ENCODE measurements around the gene SLC22A7. TPM values are rescaled to one million over a fixed set of nuclear protein-coding genes. Genes with fewer than 3 reads are reported as not detected.
A peak's percentile ranks its signal among the peaks of the same experiment; 100 is the strongest.

The SLC22A7 gene
- total and polyA plus RNA-seq, 2 experiments from 2014 or later = 0.31 TPM; not detected in 1

DNA sequence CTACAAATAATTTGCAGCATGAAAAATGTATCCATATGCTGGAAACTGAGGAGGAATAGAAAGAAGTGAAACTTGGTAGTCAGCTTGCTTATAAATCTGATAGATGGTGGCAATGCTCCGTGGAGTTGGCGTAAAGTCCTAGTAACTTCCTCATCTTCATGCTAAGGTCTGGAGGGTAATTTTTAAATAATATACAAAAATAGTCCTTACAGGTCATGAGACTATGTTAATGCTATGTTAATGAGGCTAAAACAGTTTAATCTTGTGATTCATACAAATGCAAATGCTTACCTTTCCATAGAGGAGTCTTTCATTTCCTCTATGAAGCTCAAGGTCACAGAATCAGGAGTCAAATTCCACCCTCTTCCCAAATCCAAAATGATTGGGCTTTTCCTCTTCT, 20.0 kb downstream of the SLC22A7 start:
- H3K36me3 Mint-ChIP-seq (ENCODE audit: low read depth) = no peaks in the 10 kb centered on the region
- peak overlapping the region; percentile 56; the same call in 1 of the 2 replicates for H3K27ac Mint-ChIP-seq
- H3K4me1 Mint-ChIP-seq = peaks cover 18% of the 10 kb centered on the region
- H3K79me2 ChIP-seq (replicated peaks; ENCODE audit: insufficient read depth) = no peaks in the 10 kb centered on the region
- no peaks in the 10 kb centered on the region for H3K36me3 ChIP-seq (ENCODE audit: insufficient read depth)
- no peaks in the 10 kb centered on the region for H3K27me3 ChIP-seq (ENCODE audit: insufficient read depth)
- peak overlapping the region; percentile 68 for H3K4me2 ChIP-seq
- no peaks in the 10 kb centered on the region for H4K20me1 ChIP-seq (replicated peaks; ENCODE audit: insufficient read depth)
- no peak overlapping the region for H3K4me3 Mint-ChIP-seq
- DNase-seq (ENCODE audit: low spot score) = no peak
- no peak overlapping the region for H2AFZ ChIP-seq
- peaks cover 13% of the 10 kb centered on the region for H3K4me1 ChIP-seq (ENCODE audit: insufficient read depth)
- TF ChIP-seq, protein P1, sequence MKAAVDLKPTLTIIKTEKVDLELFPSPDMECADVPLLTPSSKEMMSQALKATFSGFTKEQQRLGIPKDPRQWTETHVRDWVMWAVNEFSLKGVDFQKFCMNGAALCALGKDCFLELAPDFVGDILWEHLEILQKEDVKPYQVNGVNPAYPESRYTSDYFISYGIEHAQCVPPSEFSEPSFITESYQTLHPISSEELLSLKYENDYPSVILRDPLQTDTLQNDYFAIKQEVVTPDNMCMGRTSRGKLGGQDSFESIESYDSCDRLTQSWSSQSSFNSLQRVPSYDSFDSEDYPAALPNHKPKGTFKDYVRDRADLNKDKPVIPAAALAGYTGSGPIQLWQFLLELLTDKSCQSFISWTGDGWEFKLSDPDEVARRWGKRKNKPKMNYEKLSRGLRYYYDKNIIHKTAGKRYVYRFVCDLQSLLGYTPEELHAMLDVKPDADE (IDR thresholded peaks at IDR 0.05) = no peak
- TF ChIP-seq CREB1 (CRISPR knock-in tag; IDR thresholded peaks at IDR 0.05; ENCODE audit: low read depth) (no peak), STAT1 (IDR thresholded peaks at IDR 0.05; ENCODE audit: unreplicated experiment) (no peak), NANOG (IDR thresholded peaks at IDR 0.05; ENCODE audit: borderline replicate concordance) (no peak), EZH2 (IDR thresholded peaks at IDR 0.05; ENCODE audit: low read depth, unreplicated experiment) (no peak), JUNB (IDR thresholded peaks at IDR 0.05; ENCODE audit: unreplicated experiment) (no peak), ZNF331 (CRISPR knock-in tag; IDR thresholded peaks at IDR 0.05; ENCODE audit: low read depth) (no peak), ZNF114 (CRISPR knock-in tag; IDR thresholded peaks at IDR 0.05) (no peak), EZH2phosphoT487 (IDR thresholded peaks at IDR 0.05; ENCODE audit: unreplicated experiment) (no peak), POLR2AphosphoS5 (IDR thresholded peaks at IDR 0.05; ENCODE audit: low read depth) (no peak)
- TF ChIP-seq, protein P2, sequence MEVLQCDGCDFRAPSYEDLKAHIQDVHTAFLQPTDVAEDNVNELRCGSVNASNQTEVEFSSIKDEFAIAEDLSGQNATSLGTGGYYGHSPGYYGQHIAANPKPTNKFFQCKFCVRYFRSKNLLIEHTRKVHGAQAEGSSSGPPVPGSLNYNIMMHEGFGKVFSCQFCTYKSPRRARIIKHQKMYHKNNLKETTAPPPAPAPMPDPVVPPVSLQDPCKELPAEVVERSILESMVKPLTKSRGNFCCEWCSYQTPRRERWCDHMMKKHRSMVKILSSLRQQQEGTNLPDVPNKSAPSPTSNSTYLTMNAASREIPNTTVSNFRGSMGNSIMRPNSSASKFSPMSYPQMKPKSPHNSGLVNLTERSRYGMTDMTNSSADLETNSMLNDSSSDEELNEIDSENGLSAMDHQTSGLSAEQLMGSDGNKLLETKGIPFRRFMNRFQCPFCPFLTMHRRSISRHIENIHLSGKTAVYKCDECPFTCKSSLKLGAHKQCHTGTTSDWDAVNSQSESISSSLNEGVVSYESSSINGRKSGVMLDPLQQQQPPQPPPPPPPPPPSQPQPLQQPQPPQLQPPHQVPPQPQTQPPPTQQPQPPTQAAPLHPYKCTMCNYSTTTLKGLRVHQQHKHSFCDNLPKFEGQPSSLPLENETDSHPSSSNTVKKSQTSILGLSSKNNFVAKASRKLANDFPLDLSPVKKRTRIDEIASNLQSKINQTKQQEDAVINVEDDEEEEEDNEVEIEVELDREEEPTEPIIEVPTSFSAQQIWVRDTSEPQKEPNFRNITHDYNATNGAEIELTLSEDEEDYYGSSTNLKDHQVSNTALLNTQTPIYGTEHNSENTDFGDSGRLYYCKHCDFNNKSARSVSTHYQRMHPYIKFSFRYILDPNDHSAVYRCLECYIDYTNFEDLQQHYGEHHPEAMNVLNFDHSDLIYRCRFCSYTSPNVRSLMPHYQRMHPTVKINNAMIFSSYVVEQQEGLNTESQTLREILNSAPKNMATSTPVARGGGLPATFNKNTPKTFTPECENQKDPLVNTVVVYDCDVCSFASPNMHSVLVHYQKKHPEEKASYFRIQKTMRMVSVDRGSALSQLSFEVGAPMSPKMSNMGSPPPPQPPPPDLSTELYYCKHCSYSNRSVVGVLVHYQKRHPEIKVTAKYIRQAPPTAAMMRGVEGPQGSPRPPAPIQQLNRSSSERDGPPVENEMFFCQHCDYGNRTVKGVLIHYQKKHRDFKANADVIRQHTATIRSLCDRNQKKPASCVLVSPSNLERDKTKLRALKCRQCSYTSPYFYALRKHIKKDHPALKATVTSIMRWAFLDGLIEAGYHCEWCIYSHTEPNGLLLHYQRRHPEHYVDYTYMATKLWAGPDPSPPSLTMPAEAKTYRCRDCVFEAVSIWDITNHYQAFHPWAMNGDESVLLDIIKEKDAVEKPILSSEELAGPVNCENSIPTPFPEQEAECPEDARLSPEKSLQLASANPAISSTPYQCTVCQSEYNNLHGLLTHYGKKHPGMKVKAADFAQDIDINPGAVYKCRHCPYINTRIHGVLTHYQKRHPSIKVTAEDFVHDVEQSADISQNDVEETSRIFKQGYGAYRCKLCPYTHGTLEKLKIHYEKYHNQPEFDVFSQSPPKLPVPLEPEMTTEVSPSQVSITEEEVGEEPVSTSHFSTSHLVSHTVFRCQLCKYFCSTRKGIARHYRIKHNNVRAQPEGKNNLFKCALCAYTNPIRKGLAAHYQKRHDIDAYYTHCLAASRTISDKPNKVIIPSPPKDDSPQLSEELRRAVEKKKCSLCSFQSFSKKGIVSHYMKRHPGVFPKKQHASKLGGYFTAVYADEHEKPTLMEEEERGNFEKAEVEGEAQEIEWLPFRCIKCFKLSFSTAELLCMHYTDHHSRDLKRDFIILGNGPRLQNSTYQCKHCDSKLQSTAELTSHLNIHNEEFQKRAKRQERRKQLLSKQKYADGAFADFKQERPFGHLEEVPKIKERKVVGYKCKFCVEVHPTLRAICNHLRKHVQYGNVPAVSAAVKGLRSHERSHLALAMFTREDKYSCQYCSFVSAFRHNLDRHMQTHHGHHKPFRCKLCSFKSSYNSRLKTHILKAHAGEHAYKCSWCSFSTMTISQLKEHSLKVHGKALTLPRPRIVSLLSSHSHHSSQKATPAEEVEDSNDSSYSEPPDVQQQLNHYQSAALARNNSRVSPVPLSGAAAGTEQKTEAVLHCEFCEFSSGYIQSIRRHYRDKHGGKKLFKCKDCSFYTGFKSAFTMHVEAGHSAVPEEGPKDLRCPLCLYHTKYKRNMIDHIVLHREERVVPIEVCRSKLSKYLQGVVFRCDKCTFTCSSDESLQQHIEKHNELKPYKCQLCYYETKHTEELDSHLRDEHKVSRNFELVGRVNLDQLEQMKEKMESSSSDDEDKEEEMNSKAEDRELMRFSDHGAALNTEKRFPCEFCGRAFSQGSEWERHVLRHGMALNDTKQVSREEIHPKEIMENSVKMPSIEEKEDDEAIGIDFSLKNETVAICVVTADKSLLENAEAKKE (CRISPR knock-in tag; IDR thresholded peaks at IDR 0.05) = no peak
- TF ChIP-seq, protein P3, sequence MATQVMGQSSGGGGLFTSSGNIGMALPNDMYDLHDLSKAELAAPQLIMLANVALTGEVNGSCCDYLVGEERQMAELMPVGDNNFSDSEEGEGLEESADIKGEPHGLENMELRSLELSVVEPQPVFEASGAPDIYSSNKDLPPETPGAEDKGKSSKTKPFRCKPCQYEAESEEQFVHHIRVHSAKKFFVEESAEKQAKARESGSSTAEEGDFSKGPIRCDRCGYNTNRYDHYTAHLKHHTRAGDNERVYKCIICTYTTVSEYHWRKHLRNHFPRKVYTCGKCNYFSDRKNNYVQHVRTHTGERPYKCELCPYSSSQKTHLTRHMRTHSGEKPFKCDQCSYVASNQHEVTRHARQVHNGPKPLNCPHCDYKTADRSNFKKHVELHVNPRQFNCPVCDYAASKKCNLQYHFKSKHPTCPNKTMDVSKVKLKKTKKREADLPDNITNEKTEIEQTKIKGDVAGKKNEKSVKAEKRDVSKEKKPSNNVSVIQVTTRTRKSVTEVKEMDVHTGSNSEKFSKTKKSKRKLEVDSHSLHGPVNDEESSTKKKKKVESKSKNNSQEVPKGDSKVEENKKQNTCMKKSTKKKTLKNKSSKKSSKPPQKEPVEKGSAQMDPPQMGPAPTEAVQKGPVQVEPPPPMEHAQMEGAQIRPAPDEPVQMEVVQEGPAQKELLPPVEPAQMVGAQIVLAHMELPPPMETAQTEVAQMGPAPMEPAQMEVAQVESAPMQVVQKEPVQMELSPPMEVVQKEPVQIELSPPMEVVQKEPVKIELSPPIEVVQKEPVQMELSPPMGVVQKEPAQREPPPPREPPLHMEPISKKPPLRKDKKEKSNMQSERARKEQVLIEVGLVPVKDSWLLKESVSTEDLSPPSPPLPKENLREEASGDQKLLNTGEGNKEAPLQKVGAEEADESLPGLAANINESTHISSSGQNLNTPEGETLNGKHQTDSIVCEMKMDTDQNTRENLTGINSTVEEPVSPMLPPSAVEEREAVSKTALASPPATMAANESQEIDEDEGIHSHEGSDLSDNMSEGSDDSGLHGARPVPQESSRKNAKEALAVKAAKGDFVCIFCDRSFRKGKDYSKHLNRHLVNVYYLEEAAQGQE (IDR thresholded peaks at IDR 0.05; ENCODE audit: unreplicated experiment) = no peak
- TF ChIP-seq, protein P4, sequence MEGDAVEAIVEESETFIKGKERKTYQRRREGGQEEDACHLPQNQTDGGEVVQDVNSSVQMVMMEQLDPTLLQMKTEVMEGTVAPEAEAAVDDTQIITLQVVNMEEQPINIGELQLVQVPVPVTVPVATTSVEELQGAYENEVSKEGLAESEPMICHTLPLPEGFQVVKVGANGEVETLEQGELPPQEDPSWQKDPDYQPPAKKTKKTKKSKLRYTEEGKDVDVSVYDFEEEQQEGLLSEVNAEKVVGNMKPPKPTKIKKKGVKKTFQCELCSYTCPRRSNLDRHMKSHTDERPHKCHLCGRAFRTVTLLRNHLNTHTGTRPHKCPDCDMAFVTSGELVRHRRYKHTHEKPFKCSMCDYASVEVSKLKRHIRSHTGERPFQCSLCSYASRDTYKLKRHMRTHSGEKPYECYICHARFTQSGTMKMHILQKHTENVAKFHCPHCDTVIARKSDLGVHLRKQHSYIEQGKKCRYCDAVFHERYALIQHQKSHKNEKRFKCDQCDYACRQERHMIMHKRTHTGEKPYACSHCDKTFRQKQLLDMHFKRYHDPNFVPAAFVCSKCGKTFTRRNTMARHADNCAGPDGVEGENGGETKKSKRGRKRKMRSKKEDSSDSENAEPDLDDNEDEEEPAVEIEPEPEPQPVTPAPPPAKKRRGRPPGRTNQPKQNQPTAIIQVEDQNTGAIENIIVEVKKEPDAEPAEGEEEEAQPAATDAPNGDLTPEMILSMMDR (conservative IDR thresholded peaks at IDR 0.05; ENCODE audit: low read depth in 2 of 2) = no peak
- no peaks in the 10 kb centered on the region; the same call in 1 of the 2 replicates for H3K9me2 ChIP-seq (ENCODE audit: insufficient read depth)
- H3K27me3 Mint-ChIP-seq (ENCODE audit: insufficient read depth, low read depth, poor library complexity) = no peaks in the 10 kb centered on the region
- no peak overlapping the region for H3K4me3 ChIP-seq
- H3F3A ChIP-seq (replicated peaks; ENCODE audit: low read depth) = no peaks in the 10 kb centered on the region
- no peak for ATAC-seq
- no peak overlapping the region for H3K27ac ChIP-seq (ENCODE audit: low read depth)
- H3K9me3 Mint-ChIP-seq = no peaks in the 10 kb centered on the region
